ENCODE data around the gene CDCP1. TPM values are rescaled to one million over a fixed set of nuclear protein-coding genes. Genes with fewer than 3 reads are reported as not detected.
"Not testable (repeated sequence)": the region's sequence is repeated elsewhere in the genome, so short reads cannot be mapped to it uniquely, and the experiment has no call there.

The CDCP1 gene
- total RNA-seq, 1 donor from 2014 or later = 0.38 TPM

- no peak for DNase-seq
- no peak for ATAC-seq (ENCODE audit: poor library complexity)
- intact Hi-C loops (cut with DNase I) = no loop called here
Measured at GRCh38 chr3:45143673-45144671, 2.2 kb downstream of the CDCP1 start.

GRCh38 chr3:45140770-45141155, 5.4 kb downstream of the CDCP1 start:
- ATAC-seq (ENCODE audit: poor library complexity); DNase-seq; intact Hi-C loops (cut with DNase I): not testable (repeated sequence)

GRCh38 chr3:45140141-45140769, 5.9 kb downstream of the CDCP1 start:
- peak; percentile 51 for ATAC-seq (ENCODE audit: poor library complexity)
- no peak for DNase-seq
- intact Hi-C loops (cut with DNase I) = no loop called here

GRCh38 chr3:45139372-45140140, 6.6 kb downstream of the CDCP1 start:
- ATAC-seq (ENCODE audit: poor library complexity) (peak; percentile 28), DNase-seq (no peak)
- intact Hi-C loops (cut with DNase I) = no loop called here

GRCh38 chr3:45137656-45138181, 8.5 kb downstream of the CDCP1 start:
- ATAC-seq (ENCODE audit: poor library complexity) = no peak
- intact Hi-C loops (cut with DNase I) = no loop called here
- DNase-seq = no peak

- intact Hi-C loops (cut with DNase I) = no loop called here
- ATAC-seq (ENCODE audit: poor library complexity) = no peak
Measured at GRCh38 chr3:45135959-45136358, 10.2 kb downstream of the CDCP1 start.

GRCh38 chr3:45134758-45135521, 11.2 kb downstream of the CDCP1 start:
- intact Hi-C loops (cut with DNase I) = no loop called here
- ATAC-seq (ENCODE audit: poor library complexity) = no peak
- no peak for DNase-seq

More at GRCh38 chr3:45135959-45136358, 10.2 kb downstream of the CDCP1 start:
- no peak for DNase-seq

- DNase-seq (no peak), ATAC-seq (ENCODE audit: poor library complexity) (no peak)
- intact Hi-C loops (cut with DNase I) = no loop called here
Measured at GRCh38 chr3:45132568-45133211, 13.5 kb downstream of the CDCP1 start.

- intact Hi-C loops (cut with DNase I) = no loop called here
Measured at GRCh38 chr3:45131201-45131600, 15.0 kb downstream of the CDCP1 start.

GRCh38 chr3:45130476-45130875, 15.7 kb downstream of the CDCP1 start:
- no peak for DNase-seq
- intact Hi-C loops (cut with DNase I) = no loop called here
- ATAC-seq (ENCODE audit: poor library complexity) = no peak

More at GRCh38 chr3:45131201-45131600, 15.0 kb downstream of the CDCP1 start:
- ATAC-seq (ENCODE audit: poor library complexity) (no peak), DNase-seq (no peak)

GRCh38 chr3:45128950-45129349, 17.2 kb downstream of the CDCP1 start:
- no peak for DNase-seq
- intact Hi-C loops (cut with DNase I) = no loop called here
- no peak for ATAC-seq (ENCODE audit: poor library complexity)

- intact Hi-C loops (cut with DNase I) = no loop called here
- no peak for DNase-seq
- ATAC-seq (ENCODE audit: poor library complexity) = no peak
Measured at GRCh38 chr3:45127130-45127822, 18.9 kb downstream of the CDCP1 start.

GRCh38 chr3:45126730-45127129, 19.4 kb downstream of the CDCP1 start:
- intact Hi-C loops (cut with DNase I) = no loop called here
- no peak for ATAC-seq (ENCODE audit: poor library complexity)
- no peak for DNase-seq

- peak; percentile 80 for ATAC-seq (ENCODE audit: poor library complexity)
- intact Hi-C loops (cut with DNase I) = no loop called here
- DNase-seq = no peak
Measured at GRCh38 chr3:45125550-45126026, 20.6 kb downstream of the CDCP1 start.

GRCh38 chr3:45124956-45125355, 21.2 kb downstream of the CDCP1 start:
- intact Hi-C loops (cut with DNase I) = no loop called here
- DNase-seq (no peak), ATAC-seq (ENCODE audit: poor library complexity) (no peak)

- DNase-seq = no peak
- peak; percentile 53 for ATAC-seq (ENCODE audit: poor library complexity)
- intact Hi-C loops (cut with DNase I) = no loop called here
Measured at GRCh38 chr3:45124352-45124751, 21.8 kb downstream of the CDCP1 start.

Measured in Right ventricle myocardium superior (tissue), 1 donor.